GM19239 (cell line): ENCODE data around the gene EIF3I.
A peak's percentile ranks its signal among the peaks of the same experiment; 100 is the strongest.

Experiments used
- DNase-seq: peaks from one replicate; pipeline ENCODE4 v3.0.0; 2011; ENCODE audit warnings: low spot score; ENCODE audit not compliant: insufficient read length
- FAIRE-seq: peaks from 2 replicates; lab custom pipeline; 2011; peaks lifted over from hg19 to GRCh38; lab: Jason Lieb, UNC

The EIF3I gene

DNA sequence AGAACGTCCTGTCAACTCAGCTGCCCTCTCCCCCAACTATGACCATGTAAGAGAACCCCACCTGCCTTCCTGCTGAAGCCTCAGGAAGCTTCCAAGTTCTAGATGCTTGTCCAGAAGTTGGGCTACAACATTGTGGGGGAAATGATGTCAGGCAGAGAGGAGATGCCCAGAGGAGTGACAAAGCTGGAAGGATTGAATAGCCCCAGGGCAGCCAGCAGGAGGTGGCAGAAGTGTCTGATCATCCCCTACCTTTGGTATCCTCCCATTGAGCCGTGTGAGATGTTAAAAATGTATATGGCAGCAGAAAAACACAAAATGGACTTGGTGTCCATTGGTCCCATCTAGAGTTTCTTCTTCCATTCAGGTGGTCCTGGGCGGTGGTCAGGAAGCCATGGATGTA, 6.6 kb downstream of the EIF3I start:
- FAIRE-seq (no peak), DNase-seq (no peak)

DNA sequence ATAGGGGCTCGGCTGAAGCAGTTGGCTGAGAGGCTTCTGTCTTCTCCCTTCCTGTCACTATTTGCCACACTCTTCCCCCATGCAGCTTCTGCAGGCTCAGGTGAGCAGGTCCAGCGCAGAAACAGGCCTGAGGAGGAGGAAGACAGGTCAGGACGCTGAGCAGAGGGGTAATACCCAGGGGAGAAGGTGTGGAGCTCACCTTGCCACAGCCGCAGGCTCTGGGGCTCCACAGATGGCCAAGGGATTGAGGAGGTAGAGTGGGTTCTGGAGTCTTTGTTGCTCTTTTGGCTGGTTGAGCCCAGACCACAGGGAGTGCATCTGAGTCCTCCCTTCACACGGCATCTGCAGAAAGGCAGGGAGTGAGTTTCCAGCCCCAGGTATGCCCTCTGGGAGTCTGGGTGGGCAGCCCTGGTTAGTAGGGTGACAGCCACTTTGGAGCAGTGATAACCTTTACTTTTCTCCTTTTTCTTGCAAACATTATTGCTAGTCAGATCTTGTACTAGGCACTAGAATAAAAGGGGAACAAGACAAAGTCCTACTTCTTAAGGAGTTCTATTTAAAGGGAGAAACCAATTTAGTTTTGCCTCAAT, 9.7 kb downstream of the EIF3I start:
- no peak for FAIRE-seq

DNA sequence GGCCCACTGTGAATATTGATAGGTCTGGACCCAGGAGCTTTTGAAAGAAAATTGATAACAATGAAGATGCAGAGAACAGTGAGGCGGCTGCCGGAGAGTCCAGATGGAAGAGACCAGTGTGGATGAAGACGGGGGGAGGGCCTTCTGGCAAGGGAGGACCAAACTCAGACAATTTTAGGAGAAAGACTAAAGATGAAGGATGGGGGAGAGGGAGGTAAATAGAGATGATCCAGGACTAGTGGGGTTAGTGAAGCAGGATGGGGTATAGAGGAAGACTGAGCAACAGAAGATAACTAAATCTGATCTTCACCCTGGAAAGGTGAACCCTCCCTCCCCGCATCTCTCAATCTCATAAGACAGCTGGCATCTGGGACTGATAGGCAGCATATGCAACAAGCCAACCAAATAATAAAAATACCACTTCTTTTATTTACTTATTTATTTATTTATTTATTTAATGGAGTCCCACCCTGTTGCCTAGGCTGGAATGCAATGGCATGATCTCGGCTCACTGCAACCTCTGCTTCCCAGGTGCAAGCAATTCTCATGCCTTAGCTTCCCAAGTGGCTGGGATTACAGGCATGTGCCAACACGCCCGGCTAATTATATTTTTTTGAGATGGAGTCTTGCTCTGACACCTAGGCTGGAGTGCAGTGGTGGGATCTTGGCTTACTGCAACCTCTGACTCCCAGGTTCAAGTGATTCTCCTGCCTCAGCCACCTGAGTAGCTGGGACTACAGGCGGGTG, 10.5 kb downstream of the EIF3I start:
- FAIRE-seq (no peak), DNase-seq (no peak)

More for the DNA sequence above, 9.7 kb downstream of the EIF3I start:
- DNase-seq: no peak

GRCh38 chr1:32234792-32235191, 12.6 kb downstream of the EIF3I start:
- DNase-seq (no peak), FAIRE-seq (no peak)

DNA sequence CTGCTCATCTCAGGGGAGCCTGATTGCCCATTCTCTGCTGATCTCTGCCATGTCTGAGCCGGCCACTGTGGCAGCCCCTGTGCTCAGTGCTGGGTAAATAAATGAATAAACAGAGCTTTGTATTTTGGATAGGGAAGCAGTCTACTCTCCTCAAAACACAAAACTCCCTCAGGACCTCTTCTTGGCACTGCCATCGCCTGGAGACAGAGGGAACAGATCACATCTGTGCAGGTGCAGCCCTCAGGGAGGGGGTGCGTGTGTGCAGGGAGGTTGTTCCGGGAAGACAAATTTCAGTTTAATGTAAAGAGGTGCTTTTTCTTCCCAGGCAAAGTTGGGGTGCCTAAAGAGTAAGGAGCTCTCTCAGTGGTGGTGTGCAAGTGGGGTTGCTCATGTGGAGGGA, 17.1 kb downstream of the EIF3I start:
- FAIRE-seq: no peak
- no peak for DNase-seq

- DNase-seq: no peak
- FAIRE-seq: no peak
Observed at GRCh38 chr1:32239790-32240139, 17.6 kb downstream of the EIF3I start.

- DNase-seq: peak; percentile 41
Observed at GRCh38 chr1:32240140-32240951, 18.1 kb downstream of the EIF3I start.

DNA sequence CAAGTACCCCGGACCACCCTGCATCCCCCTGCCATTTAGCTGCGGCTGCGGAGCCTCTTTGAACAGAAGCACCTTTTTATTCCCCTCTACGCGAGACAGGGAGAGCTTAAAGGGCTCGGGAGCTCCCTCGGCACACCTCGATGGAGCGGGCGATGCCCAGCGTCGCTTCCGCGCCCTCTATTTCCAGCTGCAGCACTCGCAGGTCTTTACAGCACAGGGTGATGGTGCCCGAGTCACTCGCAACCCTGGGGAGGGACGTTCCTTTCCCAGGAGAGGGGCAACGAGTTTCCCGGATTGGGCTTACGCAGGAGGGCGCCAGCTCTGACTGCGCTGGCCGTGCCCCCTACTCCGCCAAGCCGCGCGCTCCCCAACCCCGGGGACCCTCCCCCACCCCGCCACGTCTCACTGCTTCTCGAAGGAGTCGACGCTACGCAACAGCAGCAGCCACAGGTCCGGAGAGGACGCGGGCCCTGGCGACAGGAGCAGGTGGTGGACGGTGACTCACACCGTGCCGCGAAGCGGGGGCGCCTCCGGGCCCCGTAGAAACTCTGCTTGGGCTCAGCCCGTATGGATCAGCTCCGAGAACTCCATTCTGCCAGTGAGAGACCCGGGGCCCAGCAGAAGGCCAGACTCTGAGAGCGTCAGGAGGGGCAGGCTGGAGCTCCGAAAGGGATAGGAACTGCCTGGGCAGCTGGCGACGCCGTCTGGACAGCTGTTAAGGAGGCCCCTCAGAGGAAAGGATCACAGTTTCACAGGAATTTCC, 19.0 kb downstream of the EIF3I start:
- FAIRE-seq (peak; percentile 51), DNase-seq (peak; percentile 53)

More at GRCh38 chr1:32240140-32240951, 18.1 kb downstream of the EIF3I start:
- peak; percentile 68 for FAIRE-seq

GRCh38 chr1:32242341-32242851, 20.2 kb downstream of the EIF3I start:
- peak; percentile 51 for FAIRE-seq
- DNase-seq: no peak

DNA sequence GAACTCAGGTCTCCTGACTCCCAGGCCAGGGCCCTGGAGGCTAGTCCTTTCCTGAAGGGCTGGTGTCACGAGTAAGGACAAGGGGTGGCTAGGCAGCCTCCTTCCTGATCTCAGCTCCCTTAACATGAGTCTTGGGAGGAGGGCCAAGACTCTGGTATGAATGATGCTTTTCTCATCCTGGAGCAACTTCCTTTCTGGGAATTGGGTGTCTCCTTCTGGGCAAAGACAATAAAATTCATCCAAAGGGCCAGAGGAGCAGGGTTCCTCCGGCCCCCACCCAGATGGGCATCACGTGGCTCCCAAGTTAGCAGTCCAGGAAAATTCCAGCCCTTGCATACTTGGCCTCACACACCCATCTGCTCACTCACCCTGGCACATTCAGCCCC, 24.7 kb downstream of the EIF3I start, which contains the start of gene FAM167B:
Gene FAM167B, plus strand, starts transcription at position 335 of the 386 bp plus-strand sequence. CDS start 200 bp downstream, outside the sequence.
- no peak for FAIRE-seq
- DNase-seq: no peak

GRCh38 chr1:32247452-32247851, 25.2 kb downstream of the EIF3I start:
- FAIRE-seq: no peak

GRCh38 chr1:32247983-32248889, 26.0 kb downstream of the EIF3I start:
- FAIRE-seq: peak; percentile 76
- no peak for DNase-seq

More at GRCh38 chr1:32247452-32247851, 25.2 kb downstream of the EIF3I start:
- no peak for DNase-seq

- DNase-seq (peak; percentile 75), FAIRE-seq (peak; percentile 94)
Observed at GRCh38 chr1:32249831-32250525, 27.8 kb downstream of the EIF3I start.

- FAIRE-seq (peak; percentile 78), DNase-seq (no peak)
Observed at GRCh38 chr1:32250893-32251716, 28.9 kb downstream of the EIF3I start, which contains the start of gene LCK. Gene LCK (plus strand): TSS chr1:32251265. CDS start chr1:32274330, 23,065 bp downstream.

DNA sequence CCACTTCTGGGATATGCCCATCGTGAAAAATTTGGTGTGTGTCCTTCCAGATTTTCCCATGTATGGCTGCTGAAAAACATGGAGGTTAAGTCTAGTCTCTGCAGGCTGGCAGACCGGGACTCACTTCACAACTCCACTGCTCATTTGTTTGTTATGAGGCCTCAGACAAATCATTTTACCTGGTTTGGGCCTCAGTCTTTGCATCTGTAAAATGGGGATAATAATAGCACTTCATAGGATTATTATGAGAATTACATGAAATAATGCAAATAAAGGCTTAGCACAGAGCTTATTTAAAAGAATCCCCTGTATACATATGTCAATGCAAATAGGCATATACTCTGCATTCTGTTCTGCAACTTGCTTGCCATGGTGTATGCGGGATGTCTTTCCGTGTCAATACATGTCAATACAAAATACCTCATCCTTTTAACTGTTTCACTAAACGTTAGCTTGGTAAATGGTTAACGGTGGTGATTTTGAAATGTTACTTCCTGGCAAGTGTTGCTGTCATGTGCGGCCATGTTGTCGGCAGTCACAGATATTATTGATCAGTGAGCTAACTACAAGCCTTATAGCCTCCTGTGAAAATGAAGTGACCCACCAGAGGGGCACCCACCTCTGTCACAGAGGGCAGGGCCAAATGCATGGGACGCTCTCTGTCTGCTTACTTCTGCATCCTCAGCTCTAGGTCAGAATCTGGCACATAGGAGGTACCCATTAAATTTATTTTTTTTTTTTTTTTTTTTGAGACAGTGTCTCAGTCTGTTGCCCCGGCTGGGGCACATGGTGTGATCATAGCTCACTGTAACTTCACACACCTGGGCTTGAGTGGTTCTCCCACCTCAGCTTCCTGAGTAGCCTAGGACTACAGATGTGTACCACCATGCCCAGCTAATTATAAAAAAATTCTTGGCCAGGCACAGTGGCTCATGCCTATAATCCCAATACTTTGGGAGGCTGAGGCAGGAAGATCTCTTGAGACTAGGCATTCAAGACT, 33.2 kb downstream of the EIF3I start:
- FAIRE-seq (peak; percentile 83), DNase-seq (no peak)
